ENCODE data around the gene CSNK1A1.
"Not testable (repeated sequence)": the region's sequence is repeated elsewhere in the genome, so short reads cannot be mapped to it uniquely, and the experiment has no call there.

The CSNK1A1 gene

DNA sequence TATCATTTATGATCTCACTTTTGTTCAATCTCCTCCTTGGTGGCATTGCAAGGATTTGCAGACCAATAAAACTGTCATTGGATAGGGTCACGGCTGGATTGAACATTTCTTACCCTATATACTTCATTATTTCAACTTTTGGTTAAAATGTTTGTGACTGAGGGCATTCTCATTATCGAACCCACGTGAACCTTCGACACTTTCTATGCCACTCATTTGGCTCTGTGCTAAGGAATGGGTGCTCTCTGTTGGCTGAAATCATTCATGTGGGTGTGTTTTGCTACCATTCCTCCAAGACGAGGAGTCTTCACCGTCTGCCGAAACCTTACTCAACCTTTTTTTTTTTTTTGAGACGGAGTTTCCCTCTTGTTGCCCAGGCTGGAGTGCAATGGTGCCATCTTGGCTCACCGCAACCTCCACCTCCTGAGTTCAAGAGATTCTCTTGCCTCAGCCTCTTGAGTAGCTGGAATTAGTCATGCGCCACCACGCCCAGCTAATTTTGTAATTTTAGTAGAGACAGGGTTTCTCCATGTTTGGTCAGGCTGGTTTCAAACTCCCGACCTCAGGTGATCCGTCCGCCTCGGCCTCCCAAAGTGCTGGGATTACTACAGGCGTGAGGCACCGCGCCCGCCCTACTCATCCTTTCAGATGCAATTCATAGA, 62.5 kb downstream of the CSNK1A1 start:
- DNase-seq = no peak

DNA sequence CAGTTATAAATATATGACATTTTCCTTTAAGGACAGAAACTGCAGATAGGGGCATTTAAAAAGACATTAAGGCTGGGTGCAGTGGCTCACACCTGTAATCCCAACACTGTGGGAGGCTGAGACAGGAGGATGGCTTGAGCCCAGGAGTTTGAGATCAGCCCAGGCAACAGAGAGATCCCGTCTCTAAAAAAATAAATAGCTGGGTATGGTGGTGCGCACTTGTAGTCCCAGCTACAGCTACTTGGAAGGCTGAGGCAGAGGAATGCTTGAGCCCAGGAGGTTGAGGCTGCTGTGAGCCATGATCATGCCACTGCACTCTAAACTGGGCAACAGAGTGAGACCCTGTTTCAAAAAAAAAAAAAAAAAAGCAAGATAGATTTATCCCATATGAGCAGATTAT, 63.6 kb downstream of the CSNK1A1 start:
- DNase-seq = no peak

- DNase-seq = no peak
Observed at GRCh38 chr5:149486726-149487635, 64.3 kb downstream of the CSNK1A1 start.

DNA sequence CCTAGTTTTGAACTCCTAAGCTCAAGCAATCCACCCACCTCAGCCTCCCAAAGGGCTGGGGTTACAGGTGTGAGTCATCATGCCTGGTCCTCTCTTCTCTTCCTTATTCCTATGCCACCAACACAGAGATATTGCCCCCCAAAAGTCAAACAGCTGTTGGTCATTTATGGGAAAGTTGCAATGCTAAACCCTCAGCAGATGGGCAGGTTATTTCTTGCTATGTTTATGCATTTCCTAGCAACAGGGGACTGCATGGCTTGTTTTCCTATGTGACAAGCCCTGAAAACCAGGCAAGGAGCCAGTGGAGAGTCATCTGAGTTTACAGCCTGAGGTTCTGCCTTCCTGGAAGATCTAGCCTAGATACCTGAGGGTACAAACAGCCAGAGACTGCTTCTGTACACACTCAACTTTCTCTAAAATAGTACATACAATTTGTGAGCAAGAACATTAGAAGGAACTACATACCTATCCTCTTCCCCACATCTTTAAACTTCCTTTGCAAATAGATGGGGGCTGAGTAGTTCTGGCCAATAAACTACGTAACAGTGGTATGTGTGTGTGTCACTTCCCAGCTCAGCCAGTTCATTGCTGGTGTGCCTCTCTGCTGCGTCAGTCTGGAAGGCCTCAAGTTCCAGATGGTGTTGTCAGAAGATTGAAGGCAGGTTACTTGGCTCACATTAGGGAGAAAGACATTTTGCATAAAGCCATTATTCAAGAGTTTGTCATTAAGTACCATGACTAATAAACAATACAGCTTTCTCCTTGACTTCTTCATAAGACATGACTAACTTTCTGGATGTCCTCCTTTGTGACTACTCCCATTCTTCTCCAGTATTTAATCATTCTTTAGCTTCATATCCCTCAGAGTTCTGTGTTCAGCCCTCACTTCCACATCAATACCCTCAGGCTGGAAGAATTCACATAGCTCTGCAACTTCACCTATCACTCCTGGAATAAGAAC, 65.3 kb downstream of the CSNK1A1 start:
- DNase-seq = no peak

GRCh38 chr5:149481485-149481884, 69.8 kb downstream of the CSNK1A1 start:
- no peak for DNase-seq

DNA sequence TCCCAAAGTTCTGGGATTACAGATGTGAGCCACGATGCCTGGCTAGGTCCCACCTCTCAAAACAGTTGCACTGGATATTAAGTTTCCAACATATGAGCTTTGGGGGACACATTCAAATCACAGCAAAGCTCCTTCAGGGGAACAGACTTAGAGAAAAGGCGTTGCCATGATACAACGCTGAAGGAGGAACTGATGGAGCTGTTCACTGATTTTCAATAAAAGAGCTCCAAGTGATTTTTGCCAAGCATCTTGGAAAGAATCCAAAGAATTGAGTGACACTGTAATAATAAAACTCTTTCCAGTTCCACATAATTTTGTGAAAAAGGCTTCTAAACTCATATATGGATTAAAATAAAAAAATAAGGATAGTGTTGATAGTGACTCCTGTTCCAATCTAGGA, 72.5 kb downstream of the CSNK1A1 start:
- DNase-seq = no peak

DNA sequence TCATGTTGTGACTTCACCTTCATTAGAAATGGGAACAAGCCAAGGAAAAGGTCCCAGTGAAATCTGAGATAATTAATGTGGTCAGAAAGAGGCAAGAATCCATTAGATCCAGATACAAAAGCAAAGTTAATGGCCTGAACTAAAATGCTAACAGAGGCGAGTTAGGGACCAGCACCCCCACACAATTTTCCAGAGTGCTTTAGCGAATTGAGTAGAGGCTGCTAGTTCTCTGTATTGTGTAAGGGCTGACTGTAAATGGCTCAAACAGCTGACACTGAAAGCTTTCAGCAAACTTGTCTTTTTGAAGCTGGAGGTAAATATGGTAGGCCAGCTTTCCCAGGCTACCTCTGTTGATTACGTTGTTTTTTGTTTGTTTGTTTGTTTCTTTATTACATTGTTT, 75.5 kb downstream of the CSNK1A1 start:
- DNase-seq = no peak

DNA sequence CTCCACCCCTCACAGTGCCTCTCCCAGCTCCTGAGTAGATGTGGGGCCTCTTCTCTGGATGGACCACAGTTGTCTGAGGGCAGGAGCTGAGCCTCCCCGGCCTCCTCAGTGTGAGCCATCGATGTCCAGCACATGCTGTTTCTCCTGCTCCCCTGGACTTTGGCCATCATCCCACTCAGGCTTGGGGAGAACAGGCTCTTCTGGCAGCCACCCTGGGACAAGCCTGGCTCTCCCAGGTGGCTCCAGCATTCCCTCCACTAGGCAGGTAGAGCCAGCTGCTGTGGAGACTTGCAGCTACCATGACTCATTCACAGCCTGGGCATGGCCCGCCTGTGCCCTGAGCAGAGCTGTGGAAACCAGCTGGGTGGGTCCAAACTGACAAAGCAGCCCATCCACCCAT, 77.0 kb downstream of the CSNK1A1 start:
- no peak for DNase-seq

DNA sequence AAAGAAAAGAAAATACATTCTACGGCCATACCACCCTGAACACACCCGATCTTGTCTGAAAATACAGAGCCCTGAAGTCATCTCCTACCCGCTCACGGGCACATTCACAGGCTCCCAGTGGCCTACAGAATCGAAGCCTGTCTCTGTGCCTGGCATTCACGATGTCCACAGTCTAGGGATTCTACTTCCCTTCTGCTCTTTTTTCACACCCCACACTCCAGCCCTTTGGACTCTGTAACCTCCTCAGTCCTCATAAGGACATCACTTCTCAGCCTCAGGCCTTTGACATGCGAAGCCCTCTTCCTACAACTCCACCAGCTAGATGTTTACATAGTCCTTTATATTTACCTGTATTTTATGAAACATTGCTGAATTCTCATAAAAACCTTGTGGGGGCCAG, 77.8 kb downstream of the CSNK1A1 start:
- DNase-seq = no peak

DNA sequence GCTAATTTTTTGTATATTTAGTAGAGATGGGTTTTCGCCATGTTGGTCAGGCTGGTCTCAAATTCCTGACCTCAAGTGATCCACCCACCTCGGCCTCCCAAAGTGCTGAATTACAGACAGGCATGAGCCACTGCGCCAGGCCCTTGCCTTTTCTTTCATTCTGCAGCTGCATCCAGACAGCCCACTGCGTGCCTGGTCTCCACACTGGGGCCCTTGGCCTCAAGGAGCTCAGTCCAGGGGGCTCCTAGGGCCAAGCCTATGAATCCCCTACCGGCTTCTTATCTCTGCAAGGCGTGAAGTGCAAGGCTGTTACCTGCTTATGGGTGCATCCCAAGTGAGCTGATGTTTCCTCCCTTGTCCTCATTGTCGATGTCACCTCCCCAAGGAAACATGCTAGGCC, 78.8 kb downstream of the CSNK1A1 start:
- no peak for DNase-seq

- no peak for DNase-seq
Observed at GRCh38 chr5:149471406-149472183, 79.6 kb downstream of the CSNK1A1 start.

DNA sequence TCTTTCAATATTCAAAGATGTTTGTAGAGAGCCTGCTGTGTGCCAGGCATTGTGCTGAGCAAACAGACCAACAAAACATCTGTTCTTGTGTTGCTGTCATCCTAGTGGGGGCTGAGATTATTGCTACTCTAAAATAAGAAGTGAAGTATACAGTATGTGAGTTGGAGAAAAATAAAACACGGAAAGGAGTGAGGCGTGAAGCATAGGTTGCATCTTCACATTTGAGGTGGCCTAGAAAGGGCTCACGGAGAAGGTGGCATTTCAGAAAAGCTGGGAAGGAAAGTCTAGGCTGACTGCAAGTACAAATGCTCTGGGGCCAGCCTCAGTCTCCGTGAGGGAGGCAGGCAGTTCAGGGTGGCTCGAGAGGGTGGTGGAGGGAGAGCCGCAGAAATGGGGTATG, 80.3 kb downstream of the CSNK1A1 start:
- DNase-seq = no peak

DNA sequence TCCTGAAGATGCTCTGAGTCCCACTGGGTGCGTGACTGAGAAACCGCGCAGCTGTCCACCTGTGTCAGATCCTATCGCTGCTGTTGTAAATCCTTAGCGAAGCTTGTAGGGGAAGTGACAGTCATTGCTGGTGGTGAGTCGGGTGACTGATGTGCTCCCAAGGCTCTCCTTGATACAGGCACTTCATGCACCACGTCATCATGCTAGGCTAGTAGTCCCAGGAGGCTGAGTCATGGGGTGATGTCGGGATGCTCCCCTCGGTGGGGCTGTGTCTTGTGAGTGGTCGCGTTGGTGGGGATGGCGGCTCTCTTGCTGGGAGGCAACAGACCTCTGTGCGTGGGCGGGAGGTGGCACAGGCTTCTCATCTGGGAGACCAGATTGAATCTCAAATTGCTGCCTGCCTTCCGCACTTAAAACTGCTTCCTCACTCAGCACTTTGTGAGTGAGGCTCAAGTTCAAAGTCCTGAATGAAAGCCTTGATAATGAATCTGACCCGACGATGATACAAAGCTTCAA, 84.7 kb downstream of the CSNK1A1 start:
- DNase-seq = peak in 1 of 2 experiments; percentile 22

DNA sequence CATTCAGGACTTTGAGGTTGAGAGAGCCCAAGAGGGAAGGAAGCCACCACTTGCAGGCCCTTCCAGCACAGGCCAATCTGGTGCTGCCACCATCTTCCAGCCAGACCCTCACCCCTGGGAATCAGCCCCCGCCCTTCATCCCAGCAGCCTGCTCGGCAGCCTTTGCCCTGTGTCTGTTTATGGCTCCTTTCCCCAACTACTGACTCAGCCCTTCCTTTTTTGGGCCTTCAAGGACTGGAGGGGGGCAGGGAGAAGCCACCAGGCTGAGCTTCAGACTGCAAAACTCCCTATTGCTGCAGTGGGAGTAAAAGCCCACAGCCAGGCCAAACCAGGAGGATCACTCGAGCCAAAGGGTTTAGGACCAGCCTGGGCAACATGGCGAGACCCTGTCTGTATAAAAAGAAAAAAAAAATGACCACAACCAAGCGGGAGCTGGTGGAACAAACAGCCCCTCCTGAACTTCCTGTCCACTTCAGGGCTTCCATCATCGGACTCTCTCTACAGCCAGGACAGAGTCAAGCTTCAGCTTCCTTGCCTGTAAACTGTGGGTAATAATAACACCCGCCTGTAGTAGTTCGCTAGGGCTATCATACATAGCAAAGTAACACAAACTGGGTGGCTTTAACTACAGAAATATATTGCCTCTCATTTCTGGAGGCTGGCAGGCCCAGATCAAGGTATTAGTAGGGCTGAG, 86.3 kb downstream of the CSNK1A1 start:
- DNase-seq = no peak

DNA sequence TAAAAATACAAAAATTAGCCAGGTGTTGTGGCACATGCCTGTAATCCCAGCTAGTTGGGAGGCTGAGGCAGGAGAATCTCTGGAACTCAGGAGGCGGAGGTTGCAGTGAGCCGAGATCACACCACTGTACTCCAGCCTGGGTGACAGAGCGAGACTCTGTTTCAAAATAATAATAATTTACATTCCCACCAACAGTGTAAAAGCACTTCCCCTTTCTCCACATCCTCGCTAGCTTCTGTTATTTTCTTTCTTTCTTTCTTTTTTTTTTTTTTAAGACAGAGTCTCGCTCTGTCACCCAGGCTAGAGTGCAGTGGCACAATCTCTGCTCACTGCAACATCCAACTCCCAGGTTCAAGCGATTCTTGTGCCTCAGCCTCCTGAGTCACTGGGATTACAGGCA, 89.3 kb downstream of the CSNK1A1 start:
- not testable (repeated sequence) for DNase-seq

DNA sequence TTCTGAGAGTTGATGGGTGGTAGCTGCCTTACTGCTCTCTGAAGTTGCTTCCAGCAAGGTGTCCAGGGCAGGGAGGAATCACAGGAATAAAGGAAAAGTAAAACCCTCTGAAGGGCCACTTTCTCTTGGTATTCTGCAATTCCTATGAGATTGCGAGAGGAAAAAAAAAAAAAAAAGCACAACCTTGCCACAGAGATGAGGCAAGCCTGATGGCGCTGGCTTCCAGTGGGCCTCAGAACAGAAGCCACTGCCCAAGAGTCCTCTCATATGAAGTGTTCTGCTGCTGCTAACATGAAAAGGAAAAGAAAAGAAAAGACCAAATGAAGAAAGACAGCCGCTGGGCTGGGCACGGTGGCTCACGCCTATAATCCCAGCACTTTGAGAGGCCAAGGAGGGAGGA, 91.3 kb downstream of the CSNK1A1 start:
- no peak for DNase-seq

GRCh38 chr5:149457393-149457763, 93.9 kb downstream of the CSNK1A1 start:
- no peak for DNase-seq

GRCh38 chr5:149456597-149457392, 94.4 kb downstream of the CSNK1A1 start:
- no peak for DNase-seq

DNA sequence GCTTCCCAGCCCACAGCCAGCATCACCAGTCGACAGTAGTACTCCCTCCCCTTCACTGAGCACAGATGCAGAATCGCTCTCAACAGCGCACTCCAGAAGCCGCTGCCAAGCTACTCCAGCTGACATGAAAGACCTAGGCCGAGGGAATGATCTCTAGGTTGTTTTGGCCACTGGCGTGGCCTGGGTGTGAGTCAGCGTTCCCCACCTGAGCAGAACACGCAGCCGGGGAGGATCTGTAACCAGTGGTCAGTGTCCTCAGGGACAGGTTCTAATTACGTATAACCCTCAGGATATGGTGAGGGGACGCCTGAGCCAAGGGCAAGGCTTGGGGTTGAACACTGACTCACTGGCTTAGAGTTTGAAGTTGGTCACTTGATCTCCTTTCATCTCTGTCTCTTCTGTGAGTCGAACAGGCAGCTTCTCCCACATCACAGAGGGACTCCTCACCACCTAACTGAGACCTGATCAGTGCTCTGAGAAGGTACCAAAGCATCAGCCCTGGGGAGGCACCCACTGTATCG, 95.3 kb downstream of the CSNK1A1 start:
- DNase-seq = no peak
